ENCODE results near the gene AFM. TPM values are rescaled to one million over a fixed set of nuclear protein-coding genes. Genes with fewer than 3 reads are reported as not detected.

The AFM gene
- total RNA-seq, 1 experiment from 2014 or later = not detected

DNA sequence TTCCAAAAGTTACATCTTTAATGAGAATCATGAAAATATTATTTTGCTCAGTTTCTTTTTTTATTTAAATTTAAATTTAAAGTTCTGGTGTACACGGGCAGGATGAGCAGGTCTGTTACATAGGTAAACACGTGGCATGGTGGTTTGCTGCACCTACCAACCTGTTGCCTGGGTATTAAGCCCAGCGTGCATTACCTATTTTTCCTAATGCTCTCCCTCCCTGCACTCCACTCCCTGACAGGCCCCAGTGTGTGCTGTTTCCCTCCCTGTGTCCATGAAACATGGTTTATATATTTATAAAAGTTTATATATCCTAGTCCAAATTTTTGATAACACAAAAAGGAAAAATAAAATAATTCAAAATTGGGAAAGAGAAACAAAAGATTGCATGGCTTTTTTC is 41.6 kb upstream of the AFM start:
- no peak overlapping the region for H3K4me2 ChIP-seq (ENCODE audit: insufficient read depth, insufficient read length, low read length)
- no peaks in the 10 kb centered on the region for H3K36me3 Mint-ChIP-seq (ENCODE audit: insufficient read depth in 1 of 3, low read depth in 3 of 3)
- H3K14ac ChIP-seq (ENCODE audit: insufficient read depth, low read length) = no peak overlapping the region
- no peak overlapping the region for H2BK12ac ChIP-seq (ENCODE audit: insufficient read length, low read depth, low read length)
- no peaks in the 10 kb centered on the region for H3K79me1 ChIP-seq (ENCODE audit: insufficient read depth, low read depth, low read length, poor library complexity, severe bottlenecking)
- no peak overlapping the region for H2BK15ac ChIP-seq (ENCODE audit: low read depth, low read length)
- H2AFZ ChIP-seq (ENCODE audit: low read length) = no peak overlapping the region
- no peaks in the 10 kb centered on the region for H4K20me1 ChIP-seq (ENCODE audit: control insufficient read depth, insufficient read depth, insufficient read length)
- no peak overlapping the region for H3K9ac ChIP-seq (ENCODE audit: extremely low read depth, insufficient read length, low read length)
- no peak overlapping the region for H3K27ac Mint-ChIP-seq
- no peak overlapping the region for H2AK5ac ChIP-seq (ENCODE audit: insufficient read length, low read length)
- no peak overlapping the region for H4K91ac ChIP-seq (ENCODE audit: insufficient read length, low read depth, low read length)
- H3K27me3 Mint-ChIP-seq (ENCODE audit: low read depth) = no peaks in the 10 kb centered on the region
- H3K56ac ChIP-seq (ENCODE audit: insufficient read length, low read depth, low read length) = no peak overlapping the region
- no peak overlapping the region for H3K27ac ChIP-seq (ENCODE audit: insufficient read length, low read depth, low read length)
- H2BK20ac ChIP-seq (ENCODE audit: low read depth, low read length, poor library complexity, severe bottlenecking) = no peak overlapping the region
- no peak overlapping the region for H3T11ph ChIP-seq (ENCODE audit: low read length)
- H3K4me1 ChIP-seq (ENCODE audit: insufficient read depth, low read length) = no peaks in the 10 kb centered on the region
- no peaks in the 10 kb centered on the region for H3K27me3 ChIP-seq (ENCODE audit: insufficient read depth, low read length)
- no peaks in the 10 kb centered on the region for H3K79me2 ChIP-seq (ENCODE audit: insufficient read depth, low read length)
- H4K5ac ChIP-seq (ENCODE audit: insufficient read length, low read depth, low read length) = no peak overlapping the region
- no peak overlapping the region for H3K18ac ChIP-seq (ENCODE audit: insufficient read length, low read depth, low read length)
- no peaks in the 10 kb centered on the region for H3K9me3 ChIP-seq (ENCODE audit: control insufficient read depth, low read depth, low read length)
- TF ChIP-seq, protein P1, sequence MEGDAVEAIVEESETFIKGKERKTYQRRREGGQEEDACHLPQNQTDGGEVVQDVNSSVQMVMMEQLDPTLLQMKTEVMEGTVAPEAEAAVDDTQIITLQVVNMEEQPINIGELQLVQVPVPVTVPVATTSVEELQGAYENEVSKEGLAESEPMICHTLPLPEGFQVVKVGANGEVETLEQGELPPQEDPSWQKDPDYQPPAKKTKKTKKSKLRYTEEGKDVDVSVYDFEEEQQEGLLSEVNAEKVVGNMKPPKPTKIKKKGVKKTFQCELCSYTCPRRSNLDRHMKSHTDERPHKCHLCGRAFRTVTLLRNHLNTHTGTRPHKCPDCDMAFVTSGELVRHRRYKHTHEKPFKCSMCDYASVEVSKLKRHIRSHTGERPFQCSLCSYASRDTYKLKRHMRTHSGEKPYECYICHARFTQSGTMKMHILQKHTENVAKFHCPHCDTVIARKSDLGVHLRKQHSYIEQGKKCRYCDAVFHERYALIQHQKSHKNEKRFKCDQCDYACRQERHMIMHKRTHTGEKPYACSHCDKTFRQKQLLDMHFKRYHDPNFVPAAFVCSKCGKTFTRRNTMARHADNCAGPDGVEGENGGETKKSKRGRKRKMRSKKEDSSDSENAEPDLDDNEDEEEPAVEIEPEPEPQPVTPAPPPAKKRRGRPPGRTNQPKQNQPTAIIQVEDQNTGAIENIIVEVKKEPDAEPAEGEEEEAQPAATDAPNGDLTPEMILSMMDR (conservative IDR thresholded peaks at IDR 0.05) = no peak
- no CpG with 5 or more reads among the region's 3 CpGs for WGBS (ENCODE audit: extremely low coverage, insufficient read length, low lambda C conversion rate)
- H2BK120ac ChIP-seq (ENCODE audit: low read depth, low read length, poor library complexity, severe bottlenecking) = no peak overlapping the region
- no peak overlapping the region for H2BK5ac ChIP-seq (ENCODE audit: insufficient read length, low read length)
- H3K9me3 Mint-ChIP-seq = no peaks in the 10 kb centered on the region
- no peak overlapping the region for H3K23ac ChIP-seq (ENCODE audit: insufficient read length, low read depth, low read length)
- H4K8ac ChIP-seq (replicated peaks; ENCODE audit: insufficient read length, low read depth, low read length) = no peak overlapping the region
- H3K4me3 Mint-ChIP-seq = no peak overlapping the region
- H3K23me2 ChIP-seq (ENCODE audit: insufficient read length, low read depth, low read length, poor library complexity, severe bottlenecking) = no peaks in the 10 kb centered on the region
- no peak overlapping the region for H3K4ac ChIP-seq (ENCODE audit: low read depth, low read length)
- DNase-seq = no peak
- H3K4me1 Mint-ChIP-seq = no peaks in the 10 kb centered on the region
